ENCODE results near the gene THY1. TPM values are rescaled to one million over a fixed set of nuclear protein-coding genes. Genes with fewer than 3 reads are reported as not detected.

Gene THY1
- total RNA-seq: 0.44 and 0.62 TPM in 2 replicates
- long read RNA-seq: 0 reads

- Mint-ChIP-seq H3K4me3 (ENCODE audit: low read depth) (peak within 1 kb of the TSS; percentile 65), H3K27ac (no peak within 1 kb of the TSS)
Observed at GRCh38 chr11:119422809-119423508, at the start of gene THY1. TSS of gene THY1 (minus strand) at chr11:119423172. CDS start at chr11:119420905, 2,267 bp downstream.

GRCh38 chr11:119472186-119472855, 49.3 kb upstream of the THY1 start:
- H3K4me3 Mint-ChIP-seq (ENCODE audit: low read depth): no peak overlapping the region
- no peak for DNase-seq (ENCODE audit: low spot score, unreplicated experiment)
- TF ChIP-seq CTCF (IDR thresholded peaks at IDR 0.05; ENCODE audit: unreplicated experiment): no peak

More at GRCh38 chr11:119422809-119423508, at the start of gene THY1:
- Mint-ChIP-seq H3K36me3 (ENCODE audit: insufficient read depth) (no peaks in the 10 kb centered on the region), H3K4me1 (ENCODE audit: low read depth) (peaks cover 9% of the 10 kb centered on the region), H3K9me3 (ENCODE audit: low read depth) (no peaks in the 10 kb centered on the region), H3K27me3 (peaks cover 66% of the 10 kb centered on the region)
- no peak for DNase-seq (ENCODE audit: low spot score, unreplicated experiment)
- no peak for TF ChIP-seq CTCF (IDR thresholded peaks at IDR 0.05; ENCODE audit: unreplicated experiment)

GRCh38 chr11:119471329-119471728, 48.4 kb upstream of the THY1 start:
- Mint-ChIP-seq H3K4me1 (ENCODE audit: low read depth) (no peaks in the 10 kb centered on the region), H3K4me3 (ENCODE audit: low read depth) (no peak overlapping the region), H3K9me3 (ENCODE audit: low read depth) (peaks cover 3% of the 10 kb centered on the region), H3K36me3 (ENCODE audit: insufficient read depth) (no peaks in the 10 kb centered on the region), H3K27me3 (peaks cover 33% of the 10 kb centered on the region), H3K27ac (no peak overlapping the region)
- no peak for TF ChIP-seq CTCF (IDR thresholded peaks at IDR 0.05; ENCODE audit: unreplicated experiment)
- DNase-seq (ENCODE audit: low spot score, unreplicated experiment): no peak

More at GRCh38 chr11:119472186-119472855, 49.3 kb upstream of the THY1 start:
- Mint-ChIP-seq H3K4me1 (ENCODE audit: low read depth) (no peaks in the 10 kb centered on the region), H3K27ac (no peak overlapping the region), H3K36me3 (ENCODE audit: insufficient read depth) (no peaks in the 10 kb centered on the region), H3K27me3 (peaks cover 43% of the 10 kb centered on the region), H3K9me3 (ENCODE audit: low read depth) (no peaks in the 10 kb centered on the region)

- Mint-ChIP-seq H3K4me1 (ENCODE audit: low read depth) (no peaks in the 10 kb centered on the region), H3K27ac (no peak overlapping the region), H3K36me3 (ENCODE audit: insufficient read depth) (no peaks in the 10 kb centered on the region), H3K27me3 (peaks cover 28% of the 10 kb centered on the region), H3K9me3 (ENCODE audit: low read depth) (peaks cover 8% of the 10 kb centered on the region), H3K4me3 (ENCODE audit: low read depth) (no peak overlapping the region)
- no peak for DNase-seq (ENCODE audit: low spot score, unreplicated experiment)
- no peak for TF ChIP-seq CTCF (IDR thresholded peaks at IDR 0.05; ENCODE audit: unreplicated experiment)
Observed at GRCh38 chr11:119470317-119471291, 47.6 kb upstream of the THY1 start.

- H3K4me1 Mint-ChIP-seq (ENCODE audit: low read depth): no peaks in the 10 kb centered on the region
- peaks cover 28% of the 10 kb centered on the region for H3K27me3 Mint-ChIP-seq
- no peak overlapping the region for H3K4me3 Mint-ChIP-seq (ENCODE audit: low read depth)
- TF ChIP-seq CTCF (IDR thresholded peaks at IDR 0.05; ENCODE audit: unreplicated experiment): no peak
- DNase-seq (ENCODE audit: low spot score, unreplicated experiment): no peak
- no peak overlapping the region for H3K27ac Mint-ChIP-seq
- H3K9me3 Mint-ChIP-seq (ENCODE audit: low read depth): peaks cover 17% of the 10 kb centered on the region
- H3K36me3 Mint-ChIP-seq (ENCODE audit: insufficient read depth): no peaks in the 10 kb centered on the region
Observed at GRCh38 chr11:119469506-119469905, 46.5 kb upstream of the THY1 start.
